HUES6 (cell line): ENCODE measurements around the gene BRICD5.
"Not testable (repeated sequence)": the region's sequence is repeated elsewhere in the genome, so short reads cannot be mapped to it uniquely, and the experiment has no call there.

Source experiments
- H3K27ac ChIP-seq: 2 replicates; pipeline ENCODE4 v1.7.0; 2013; ENCODE audit warnings: low read depth, mild to moderate bottlenecking, low read length, inconsistent platforms
- H3K27me3 ChIP-seq: 2 replicates; pipeline ENCODE4 v1.6.1; 2013; ENCODE audit warnings: low read length; ENCODE audit not compliant: control insufficient read depth, insufficient read depth
- H3K36me3 ChIP-seq: 2 replicates; pipeline ENCODE4 v1.6.1; 2013; ENCODE audit warnings: low read length; ENCODE audit not compliant: control insufficient read depth, insufficient read depth
- H3K4me1 ChIP-seq: 2 replicates; pipeline ENCODE4 v1.6.1; 2013; ENCODE audit warnings: low read length; ENCODE audit not compliant: control insufficient read depth, insufficient read depth
- H3K4me3 ChIP-seq: 2 replicates; pipeline ENCODE4 v1.5.1; 2013; ENCODE audit warnings: low read depth, low read length
- H3K9ac ChIP-seq: one replicate; pipeline ENCODE4 v1.6.1; 2013; ENCODE audit warnings: mild to moderate bottlenecking, low read length
- H3K9me3 ChIP-seq: 2 replicates; pipeline ENCODE4 v1.6.1; 2013; ENCODE audit warnings: low read depth, low read length; ENCODE audit not compliant: control insufficient read depth, insufficient read depth

The BRICD5 gene

GRCh38 chr16:2205104-2205966, 5.3 kb downstream of the BRICD5 start, which contains the start of gene MLST8:
Gene MLST8 (plus strand): TSS chr16:2205454. CDS start chr16:2206086, 632 bp downstream.
- Histone ChIP-seq H3K36me3 (peaks cover 33% of the 10 kb centered on the region), H3K27me3 (peaks cover 5% of the 10 kb centered on the region), H3K27ac (peak within 1 kb of the TSS; percentile 95), H3K4me1 (peaks cover 4% of the 10 kb centered on the region; the same call in 1 of the 2 replicates), H3K9ac (peak within 1 kb of the TSS; percentile 97), H3K4me3 (peak within 1 kb of the TSS; percentile 97), H3K9me3 (no peaks in the 10 kb centered on the region)

DNA sequence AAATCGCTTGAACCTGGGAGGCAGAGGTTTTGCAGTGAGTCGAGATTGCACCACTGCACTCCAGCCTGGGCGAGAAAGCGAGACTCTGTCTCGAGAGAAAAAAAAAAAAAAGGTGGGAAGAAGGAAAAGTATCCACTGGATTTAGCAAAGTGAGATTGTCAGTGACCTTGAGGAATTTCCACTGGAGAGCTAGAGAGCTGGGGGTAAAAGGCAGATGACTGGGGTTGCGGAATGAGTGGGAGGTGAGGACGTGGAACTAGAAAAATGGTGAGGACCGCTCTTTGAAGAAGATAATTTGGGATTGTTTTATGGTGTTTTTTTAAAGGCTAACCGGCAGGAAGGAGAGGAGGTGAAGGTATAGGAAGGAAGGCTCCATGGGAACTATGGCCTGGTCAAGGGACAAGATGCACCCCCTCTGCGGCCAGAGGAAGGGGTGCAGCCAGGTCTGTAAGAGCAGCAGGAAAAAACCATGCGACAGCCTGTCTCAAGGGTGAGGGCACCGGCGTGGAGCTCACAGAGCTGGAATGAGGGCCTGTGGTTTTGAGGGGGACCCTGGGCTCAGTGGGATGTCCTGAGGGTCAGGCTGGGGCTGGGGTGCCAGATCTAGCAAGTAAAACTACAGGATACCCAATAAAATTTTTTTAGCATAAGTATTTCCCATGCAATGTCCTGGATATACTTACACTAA, 6.1 kb downstream of the BRICD5 start:
- Histone ChIP-seq H3K4me3 (peak overlapping the region; percentile 97), H3K27ac (peak overlapping the region; percentile 95; the same call in 1 of the 2 replicates), H3K36me3 (peaks cover 30% of the 10 kb centered on the region), H3K9me3 (no peaks in the 10 kb centered on the region), H3K4me1 (peaks cover 4% of the 10 kb centered on the region; the same call in 1 of the 2 replicates), H3K27me3 (peaks cover 12% of the 10 kb centered on the region), H3K9ac (peak overlapping the region; percentile 97)

GRCh38 chr16:2203119-2203688, 7.5 kb downstream of the BRICD5 start:
- peaks cover 16% of the 10 kb centered on the region for H3K36me3 ChIP-seq
- not testable (repeated sequence) for H3K27ac ChIP-seq, H3K9me3 ChIP-seq, H3K9ac ChIP-seq, H3K4me1 ChIP-seq, H3K4me3 ChIP-seq
- H3K27me3 ChIP-seq, result peaks cover 25% of the 10 kb centered on the region

GRCh38 chr16:2200313-2200712, 10.3 kb downstream of the BRICD5 start:
- no peaks in the 10 kb centered on the region for H3K36me3 ChIP-seq
- peaks cover 47% of the 10 kb centered on the region for H3K27me3 ChIP-seq
- no peak overlapping the region for H3K4me3 ChIP-seq
- no peaks in the 10 kb centered on the region for H3K9me3 ChIP-seq
- H3K9ac ChIP-seq, result no peak overlapping the region
- H3K27ac ChIP-seq, result no peak overlapping the region
- H3K4me1 ChIP-seq, result no peaks in the 10 kb centered on the region; the same call in 1 of the 2 replicates

GRCh38 chr16:2199621-2200139, 11.0 kb downstream of the BRICD5 start:
- no peaks in the 10 kb centered on the region for H3K36me3 ChIP-seq
- no peaks in the 10 kb centered on the region for H3K9me3 ChIP-seq
- no peak overlapping the region for H3K4me3 ChIP-seq
- H3K27ac ChIP-seq, result no peak overlapping the region
- no peak overlapping the region for H3K9ac ChIP-seq
- H3K4me1 ChIP-seq, result no peaks in the 10 kb centered on the region; the same call in 1 of the 2 replicates
- H3K27me3 ChIP-seq, result peaks cover 53% of the 10 kb centered on the region

GRCh38 chr16:2199095-2199494, 11.6 kb downstream of the BRICD5 start:
- no peak overlapping the region for H3K27ac ChIP-seq
- no peak overlapping the region for H3K9ac ChIP-seq
- peaks cover 59% of the 10 kb centered on the region for H3K27me3 ChIP-seq

GRCh38 chr16:2198283-2198682, 12.4 kb downstream of the BRICD5 start:
- no peaks in the 10 kb centered on the region for H3K4me1 ChIP-seq
- no peaks in the 10 kb centered on the region for H3K36me3 ChIP-seq
- no peaks in the 10 kb centered on the region for H3K9me3 ChIP-seq
- H3K9ac ChIP-seq, result no peak overlapping the region
- no peak overlapping the region for H3K27ac ChIP-seq
- H3K27me3 ChIP-seq, result peaks cover 62% of the 10 kb centered on the region
- H3K4me3 ChIP-seq, result no peak overlapping the region

More at GRCh38 chr16:2199095-2199494, 11.6 kb downstream of the BRICD5 start:
- Histone ChIP-seq H3K36me3 (no peaks in the 10 kb centered on the region), H3K9me3 (no peaks in the 10 kb centered on the region), H3K4me3 (no peak overlapping the region), H3K4me1 (no peaks in the 10 kb centered on the region)

DNA sequence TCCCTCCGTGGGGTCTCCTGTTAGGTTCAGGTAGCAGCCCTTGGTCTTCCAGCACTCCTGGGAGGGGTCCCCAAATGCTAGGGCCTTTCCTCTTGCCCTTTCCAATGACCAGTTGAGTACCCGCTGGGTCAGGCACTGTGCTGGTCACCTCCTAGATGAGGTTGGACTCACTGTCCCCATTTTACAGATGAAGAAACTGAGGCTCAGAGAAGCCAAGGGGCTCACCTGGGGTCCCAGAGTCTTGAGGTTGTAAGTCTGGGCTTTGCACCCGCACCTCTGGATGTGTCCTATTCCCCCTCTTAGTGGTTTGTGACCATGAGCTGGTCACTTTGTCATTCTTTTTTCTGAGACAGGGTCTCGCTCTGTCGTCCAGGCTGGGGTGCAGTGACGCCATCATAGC, 12.9 kb downstream of the BRICD5 start:
- Histone ChIP-seq H3K4me1 (no peaks in the 10 kb centered on the region), H3K27ac (no peak overlapping the region), H3K9me3 (no peaks in the 10 kb centered on the region), H3K9ac (no peak overlapping the region), H3K27me3 (peaks cover 62% of the 10 kb centered on the region), H3K4me3 (no peak overlapping the region), H3K36me3 (no peaks in the 10 kb centered on the region)

DNA sequence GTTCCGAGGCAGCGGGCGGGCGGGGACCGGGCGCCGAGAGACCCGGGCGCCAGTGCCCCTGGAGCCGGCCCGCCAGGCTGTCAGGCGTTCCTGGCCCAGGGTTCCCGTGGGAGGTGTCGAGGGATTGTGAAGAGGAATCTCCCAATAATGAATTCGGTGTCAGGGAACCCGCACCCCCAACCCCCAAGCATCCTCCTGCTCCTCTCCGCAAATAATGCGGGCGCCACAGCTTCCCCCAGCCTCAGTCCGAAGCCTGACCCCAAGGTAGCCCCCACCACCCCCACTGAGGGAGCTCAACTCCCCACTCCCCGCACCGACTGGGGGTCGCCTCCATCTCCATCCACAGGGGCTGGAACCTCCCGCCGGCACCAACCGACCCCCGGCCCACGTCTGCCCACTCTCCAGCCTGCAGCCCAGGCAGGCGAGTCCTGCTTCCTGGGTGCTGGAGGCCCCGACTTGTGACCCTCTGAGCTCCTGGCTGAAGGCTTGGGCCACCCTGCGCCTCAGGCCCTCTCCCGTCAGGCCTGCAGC, 13.6 kb downstream of the BRICD5 start:
- Histone ChIP-seq H3K27ac (no peak overlapping the region), H3K9ac (no peak overlapping the region), H3K4me3 (peak overlapping the region; percentile 47)

GRCh38 chr16:2196162-2196980, 14.3 kb downstream of the BRICD5 start, which contains the start of gene CASKIN1:
Gene CASKIN1 (minus strand): TSS chr16:2196605. CDS start chr16:2196432, 173 bp downstream.
- Histone ChIP-seq H3K4me3 (peak within 1 kb of the TSS; percentile 60), H3K27ac (no peak within 1 kb of the TSS), H3K9ac (no peak within 1 kb of the TSS), H3K27me3 (peaks cover 62% of the 10 kb centered on the region), H3K4me1 (no peaks in the 10 kb centered on the region), H3K36me3 (no peaks in the 10 kb centered on the region), H3K9me3 (no peaks in the 10 kb centered on the region)

More for the DNA sequence above, 13.6 kb downstream of the BRICD5 start:
- Histone ChIP-seq H3K36me3 (no peaks in the 10 kb centered on the region), H3K4me1 (no peaks in the 10 kb centered on the region), H3K9me3 (no peaks in the 10 kb centered on the region), H3K27me3 (peaks cover 62% of the 10 kb centered on the region)
